Upper lobe of right lung (tissue), 1 donor: Measurements from ENCODE around the gene ADTRP. TPM values are rescaled to one million over a fixed set of nuclear protein-coding genes. Genes with fewer than 3 reads are reported as not detected.

Experiments used
- ATAC-seq: fragments of 200-7000 bp; cut with Tn5 transposase; one replicate; pipeline ENCODE4 v1.9.1; 2020; ENCODE audit warnings: mild to moderate bottlenecking, moderate library complexity
- DNase-seq: peaks from one replicate; pipeline ENCODE4 v3.0.0-alpha.2; 2020
- H3K27ac ChIP-seq: fragments of 200-600 bp; one replicate; pipeline ENCODE4 v1.8.0; 2022
- H3K27me3 ChIP-seq: fragments of 200-600 bp; one replicate; pipeline ENCODE4 v1.8.0; 2022; ENCODE audit warnings: mild to moderate bottlenecking
- H3K36me3 ChIP-seq: fragments of 200-600 bp; one replicate; pipeline ENCODE4 v1.8.0; 2022
- H3K4me1 ChIP-seq: fragments of 200-600 bp; one replicate; pipeline ENCODE4 v1.8.0; 2022
- H3K4me3 ChIP-seq: fragments of 200-600 bp; one replicate; pipeline ENCODE4 v1.8.0; 2022; ENCODE audit warnings: mild to moderate bottlenecking
- H3K9me3 ChIP-seq: fragments of 200-600 bp; one replicate; pipeline ENCODE4 v1.8.0; 2022
- intact Hi-C: fragments of 100-400 bp; cut with DNase I; formaldehyde crosslinking; loops from one replicate; pipeline ENCODE4 v1.11.0; 2022
- total RNA-seq: library from RNA; stranded (reverse); fragmentation: NEBNext Ultra II Directional; extraction: Animal tissue kit (Norgen Biotek cat#: 25700); gene quantifications from one replicate; pipeline ENCODE4 v1.2.1, GENCODE V29; 2021
- TF ChIP-seq, protein P1 (sequence below): fragments of 200-600 bp; IDR thresholded peaks from one replicate; pipeline ENCODE4 v1.8.0; 2022; ENCODE audit warnings: antibody characterized with exemption
- donor health status: DM: no; HTN: yes; CAD: no; lungs with severe emphysema.

The ADTRP gene
- total RNA-seq, 1 donor from 2014 or later: 21.0 TPM

DNA sequence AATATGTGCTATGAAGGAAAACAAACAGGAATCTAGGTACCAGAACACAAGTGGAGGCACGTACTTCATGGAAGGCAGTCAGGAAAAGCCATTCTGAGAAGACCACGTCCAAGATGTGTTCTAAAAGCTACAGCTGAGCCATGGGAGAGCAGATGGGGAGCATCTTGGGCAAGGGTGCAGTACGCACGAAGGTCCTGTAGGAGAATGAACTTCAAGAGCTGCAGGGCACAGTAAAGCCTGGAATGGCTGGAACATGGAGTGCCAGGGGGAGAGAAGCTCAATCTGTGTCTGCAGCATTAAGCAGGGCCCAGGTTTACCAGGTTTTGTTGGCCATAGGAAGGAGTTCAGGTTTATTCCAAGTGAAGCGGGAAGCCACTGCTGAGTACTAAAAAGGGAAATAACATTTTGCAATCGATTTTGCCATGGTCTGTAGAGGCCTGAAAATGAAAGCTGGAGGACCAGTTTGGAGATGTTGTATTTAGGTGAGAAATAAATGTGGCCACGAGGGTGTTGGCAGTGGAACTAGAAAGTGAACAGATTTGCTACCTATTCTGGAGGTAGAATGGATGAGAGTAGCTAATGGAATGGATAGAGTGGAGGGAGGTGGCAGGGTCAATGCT lies 29.9 kb downstream of the ADTRP start:
- Histone ChIP-seq H3K36me3 (no peaks in the 10 kb centered on the region), H3K4me3 (no peak overlapping the region), H3K4me1 (peaks cover 7% of the 10 kb centered on the region), H3K27me3 (no peaks in the 10 kb centered on the region), H3K27ac (no peak overlapping the region), H3K9me3 (no peaks in the 10 kb centered on the region)
- TF ChIP-seq, protein P1, sequence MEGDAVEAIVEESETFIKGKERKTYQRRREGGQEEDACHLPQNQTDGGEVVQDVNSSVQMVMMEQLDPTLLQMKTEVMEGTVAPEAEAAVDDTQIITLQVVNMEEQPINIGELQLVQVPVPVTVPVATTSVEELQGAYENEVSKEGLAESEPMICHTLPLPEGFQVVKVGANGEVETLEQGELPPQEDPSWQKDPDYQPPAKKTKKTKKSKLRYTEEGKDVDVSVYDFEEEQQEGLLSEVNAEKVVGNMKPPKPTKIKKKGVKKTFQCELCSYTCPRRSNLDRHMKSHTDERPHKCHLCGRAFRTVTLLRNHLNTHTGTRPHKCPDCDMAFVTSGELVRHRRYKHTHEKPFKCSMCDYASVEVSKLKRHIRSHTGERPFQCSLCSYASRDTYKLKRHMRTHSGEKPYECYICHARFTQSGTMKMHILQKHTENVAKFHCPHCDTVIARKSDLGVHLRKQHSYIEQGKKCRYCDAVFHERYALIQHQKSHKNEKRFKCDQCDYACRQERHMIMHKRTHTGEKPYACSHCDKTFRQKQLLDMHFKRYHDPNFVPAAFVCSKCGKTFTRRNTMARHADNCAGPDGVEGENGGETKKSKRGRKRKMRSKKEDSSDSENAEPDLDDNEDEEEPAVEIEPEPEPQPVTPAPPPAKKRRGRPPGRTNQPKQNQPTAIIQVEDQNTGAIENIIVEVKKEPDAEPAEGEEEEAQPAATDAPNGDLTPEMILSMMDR: no peak
- DNase-seq: no peak
- intact Hi-C loops: no loop called here
- ATAC-seq: peak; percentile 42

DNA sequence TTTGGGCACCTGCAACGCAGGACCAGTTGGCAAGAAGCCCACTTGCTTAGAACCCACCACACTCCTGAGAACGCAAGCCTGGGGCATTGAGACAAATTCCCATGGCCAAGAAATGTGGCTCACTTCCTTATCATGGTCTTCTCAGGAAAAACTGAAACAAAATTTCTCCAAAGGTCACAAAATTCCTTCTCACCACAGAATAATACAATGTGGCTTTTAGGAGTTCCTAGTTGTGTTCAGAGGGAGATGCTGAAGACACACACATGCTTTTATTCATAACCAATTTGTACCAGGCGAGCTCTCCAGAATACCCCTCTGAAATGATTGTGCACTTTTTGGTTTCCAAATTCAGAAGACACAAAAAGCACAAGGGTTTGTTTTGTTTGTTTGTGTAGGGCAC lies 31.6 kb downstream of the ADTRP start:
- no peak overlapping the region for H3K4me3 ChIP-seq
- H3K9me3 ChIP-seq: no peaks in the 10 kb centered on the region
- no peak overlapping the region for H3K27ac ChIP-seq
- TF ChIP-seq, protein P1: no peak
- DNase-seq (no peak), ATAC-seq (no peak)
- no peaks in the 10 kb centered on the region for H3K27me3 ChIP-seq
- intact Hi-C loops: no loop called here
- H3K36me3 ChIP-seq: no peaks in the 10 kb centered on the region
- peaks cover 7% of the 10 kb centered on the region for H3K4me1 ChIP-seq

DNA sequence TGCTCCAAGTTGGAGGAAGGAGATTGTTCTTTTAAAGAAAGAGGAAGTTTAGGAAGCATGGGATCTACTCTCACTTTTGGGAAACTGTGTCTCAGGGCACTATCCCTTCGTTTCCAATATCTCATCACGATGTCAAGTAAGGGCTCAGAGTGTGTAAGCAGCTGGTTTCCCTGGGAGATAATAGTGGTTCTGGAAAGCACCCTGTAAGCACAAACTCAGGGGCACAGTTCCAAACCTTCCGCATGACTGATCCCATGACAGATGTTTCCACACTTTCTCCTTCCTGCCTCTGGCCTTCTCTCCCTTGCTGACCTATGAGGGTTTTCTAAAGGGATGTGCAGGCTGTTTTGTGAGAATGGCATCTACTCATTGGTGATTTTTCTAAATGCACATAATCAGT lies 33.9 kb downstream of the ADTRP start:
- peaks cover 7% of the 10 kb centered on the region for H3K4me1 ChIP-seq
- no peak for DNase-seq
- intact Hi-C loops: no loop called here

DNA sequence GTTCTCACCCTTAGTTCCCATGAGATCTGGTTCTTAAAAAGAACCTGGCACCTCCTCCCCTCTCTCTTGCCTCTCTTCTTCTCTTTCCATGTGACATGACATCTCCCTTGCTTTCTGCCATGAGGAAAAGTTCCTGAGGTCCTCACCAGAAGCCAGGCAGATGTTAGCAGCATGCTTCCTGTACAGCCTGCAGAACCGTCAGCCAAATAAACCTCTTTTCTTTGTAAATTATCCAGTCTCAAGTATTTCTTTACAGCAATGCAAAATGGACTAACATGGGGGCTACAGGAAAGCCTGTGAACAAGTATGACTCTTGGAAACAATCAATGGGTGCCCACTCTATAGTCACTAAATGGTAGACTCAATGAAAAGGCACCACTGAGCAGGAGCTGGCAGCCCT lies 34.5 kb downstream of the ADTRP start:
- no peaks in the 10 kb centered on the region for H3K27me3 ChIP-seq
- intact Hi-C loops: no loop called here
- H3K4me1 ChIP-seq: peaks cover 7% of the 10 kb centered on the region
- H3K27ac ChIP-seq: peak overlapping the region; percentile 38
- H3K9me3 ChIP-seq: no peaks in the 10 kb centered on the region
- no peaks in the 10 kb centered on the region for H3K36me3 ChIP-seq
- DNase-seq: no peak
- ATAC-seq: no peak
- no peak overlapping the region for H3K4me3 ChIP-seq
- TF ChIP-seq, protein P1: no peak

More for the DNA sequence above, 33.9 kb downstream of the ADTRP start:
- H3K9me3 ChIP-seq: no peaks in the 10 kb centered on the region
- H3K4me3 ChIP-seq: no peak overlapping the region
- TF ChIP-seq, protein P1: no peak
- peak overlapping the region; percentile 38 for H3K27ac ChIP-seq
- no peaks in the 10 kb centered on the region for H3K27me3 ChIP-seq
- H3K36me3 ChIP-seq: no peaks in the 10 kb centered on the region
- peak; percentile 86 for ATAC-seq

DNA sequence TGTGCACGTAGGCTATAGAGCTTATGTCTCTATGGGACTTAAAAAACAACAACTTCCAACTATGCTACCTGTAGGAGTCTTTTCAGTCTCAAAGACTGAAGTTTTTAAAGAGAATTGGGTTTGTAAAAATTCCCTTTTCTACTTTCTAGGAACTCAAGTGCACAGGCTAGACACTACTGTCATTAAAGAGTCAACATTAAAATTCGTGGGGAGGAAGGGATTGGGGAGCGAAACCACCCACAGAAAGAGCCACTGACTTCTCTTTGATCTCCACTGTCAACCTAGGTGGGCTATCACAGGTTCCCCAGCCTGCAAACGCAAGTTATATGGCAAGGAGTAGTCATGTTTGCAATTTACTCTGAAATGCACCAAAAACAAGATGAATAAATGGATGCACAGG lies 37.7 kb downstream of the ADTRP start:
- Histone ChIP-seq H3K27ac (no peak overlapping the region), H3K36me3 (no peaks in the 10 kb centered on the region), H3K27me3 (no peaks in the 10 kb centered on the region), H3K9me3 (no peaks in the 10 kb centered on the region), H3K4me1 (peaks cover 7% of the 10 kb centered on the region), H3K4me3 (no peak overlapping the region)
- TF ChIP-seq, protein P1: no peak
- no peak for DNase-seq
- intact Hi-C loops: no loop called here
- ATAC-seq: no peak
